Stimulated activated naive CD8-positive, alpha-beta T cell treated with anti-CD3 and anti-CD28 coated beads, Interleukin-15, Interleukin-2, amounts not matched to agents 100 U/mL and 50 U/mL, for 24 hours (primary cell): ENCODE data around the gene IGFL2.
"Not testable (repeated sequence)": the region's sequence is repeated elsewhere in the genome, so short reads cannot be mapped to it uniquely, and the experiment has no call there.

Source experiments
- ATAC-seq: fragments of 150-1000 bp; cut with Tn5 transposase; one replicate; pipeline ENCODE4 v1.10.0; 2021
- DNase-seq: peaks from one replicate; pipeline ENCODE4 v3.0.0; 2021

IGFL2 gene

DNA sequence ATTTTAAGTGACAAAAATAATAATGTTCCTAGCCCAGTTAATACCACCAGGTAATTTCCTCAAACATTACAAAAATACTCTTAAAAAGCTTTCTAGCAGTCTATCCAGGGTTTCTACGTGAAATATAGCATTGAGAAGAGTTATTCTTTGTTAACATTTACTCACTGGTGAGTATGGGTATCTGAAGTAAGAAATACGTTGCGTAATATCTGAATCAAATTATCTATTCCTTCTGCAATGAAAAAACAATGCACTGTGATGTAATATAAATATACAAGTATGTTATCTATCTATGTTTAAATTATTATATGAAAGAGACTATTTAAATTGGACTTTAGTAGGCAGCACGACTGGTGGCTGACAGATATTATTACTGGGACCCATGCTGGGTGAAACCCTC lies 5.7 kb upstream of the IGFL2 start:
- DNase-seq (no peak), ATAC-seq (no peak)

DNA sequence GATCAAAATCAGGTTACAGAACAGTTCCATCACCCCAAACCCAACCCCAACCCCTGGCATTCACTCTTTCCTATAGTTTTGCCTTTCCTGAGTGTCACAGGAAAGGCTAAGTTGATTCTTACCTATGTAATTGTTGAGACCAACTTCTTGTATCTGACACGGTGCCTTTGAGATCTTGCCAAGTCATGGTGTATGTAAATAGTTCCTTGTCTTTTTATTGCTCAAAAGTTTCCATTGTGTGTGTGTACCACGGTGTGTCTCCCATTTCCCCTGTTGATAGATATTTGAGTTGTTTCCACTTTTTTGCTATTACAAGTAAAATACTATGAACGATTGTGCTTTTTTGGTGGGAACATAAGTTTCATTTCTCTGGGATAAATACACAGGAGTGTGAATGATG lies 3.3 kb upstream of the IGFL2 start:
- DNase-seq (no peak), ATAC-seq (no peak)

DNA sequence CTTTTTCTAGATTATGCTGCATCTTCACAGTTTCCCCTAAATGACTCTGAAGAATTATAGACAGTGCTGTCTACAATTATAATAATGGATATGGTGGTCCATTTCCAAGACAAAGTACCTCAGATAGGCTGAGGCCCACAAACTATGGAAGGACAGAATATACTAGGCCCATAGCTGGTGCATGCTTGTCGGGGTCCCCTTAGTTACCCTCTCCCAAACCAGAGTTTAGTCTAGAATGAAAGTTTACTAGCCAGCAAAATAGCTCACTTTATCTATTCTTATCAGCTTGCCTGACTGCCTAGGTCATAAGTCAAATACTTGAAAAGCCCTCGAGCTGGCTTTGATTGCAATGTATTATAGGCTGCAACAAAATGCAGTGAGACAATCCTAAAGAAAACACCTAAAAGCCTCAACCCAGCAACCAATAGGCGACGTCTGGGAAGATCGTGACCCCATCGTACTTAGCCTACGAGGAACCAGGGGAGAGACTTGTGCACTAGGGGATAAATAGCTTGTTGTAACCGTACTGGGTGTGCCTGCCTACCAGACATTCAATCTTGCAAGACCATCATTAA lies 785 bp upstream of the IGFL2 start:
- DNase-seq: no peak
- ATAC-seq: no peak

DNA sequence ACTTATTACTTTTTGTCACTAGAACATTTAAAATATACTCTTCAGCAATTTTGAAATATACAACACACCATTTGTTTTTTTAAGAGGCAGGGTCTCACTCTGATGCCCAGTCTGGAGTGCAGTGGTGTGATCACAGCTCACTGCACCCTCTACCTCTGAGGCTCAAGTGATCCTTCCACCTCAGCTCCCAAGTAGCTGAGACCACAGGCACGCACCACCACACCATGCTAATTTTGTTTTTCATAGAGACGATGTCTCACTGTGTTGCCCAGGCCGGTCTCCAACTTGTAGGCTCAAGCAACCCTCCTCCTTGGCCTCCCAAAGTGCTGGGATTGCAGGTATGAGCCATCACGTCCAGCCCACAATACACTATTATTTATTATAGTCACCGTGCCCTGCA lies 2.6 kb downstream of the IGFL2 start:
- DNase-seq: no peak
- no peak for ATAC-seq

DNA sequence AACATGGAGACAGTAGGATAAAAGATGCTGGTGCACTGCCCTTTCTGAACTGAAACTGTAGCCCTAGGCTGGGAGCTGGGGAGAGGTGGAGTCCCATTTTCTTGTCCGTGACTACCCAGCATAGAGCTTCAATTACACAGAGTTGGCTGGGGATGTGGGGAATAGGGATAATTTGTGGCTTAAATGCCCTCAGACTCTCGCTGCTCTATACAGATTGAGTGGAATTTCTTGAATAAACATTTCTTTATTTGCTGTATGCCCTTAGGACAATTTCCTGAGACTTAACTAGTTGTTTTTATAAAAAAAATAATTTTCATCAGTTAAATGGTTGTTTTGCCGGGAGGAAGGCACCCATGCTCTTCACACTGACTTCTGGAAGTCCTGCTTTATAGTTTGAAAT lies 7.2 kb downstream of the IGFL2 start:
- ATAC-seq (no peak), DNase-seq (no peak)

DNA sequence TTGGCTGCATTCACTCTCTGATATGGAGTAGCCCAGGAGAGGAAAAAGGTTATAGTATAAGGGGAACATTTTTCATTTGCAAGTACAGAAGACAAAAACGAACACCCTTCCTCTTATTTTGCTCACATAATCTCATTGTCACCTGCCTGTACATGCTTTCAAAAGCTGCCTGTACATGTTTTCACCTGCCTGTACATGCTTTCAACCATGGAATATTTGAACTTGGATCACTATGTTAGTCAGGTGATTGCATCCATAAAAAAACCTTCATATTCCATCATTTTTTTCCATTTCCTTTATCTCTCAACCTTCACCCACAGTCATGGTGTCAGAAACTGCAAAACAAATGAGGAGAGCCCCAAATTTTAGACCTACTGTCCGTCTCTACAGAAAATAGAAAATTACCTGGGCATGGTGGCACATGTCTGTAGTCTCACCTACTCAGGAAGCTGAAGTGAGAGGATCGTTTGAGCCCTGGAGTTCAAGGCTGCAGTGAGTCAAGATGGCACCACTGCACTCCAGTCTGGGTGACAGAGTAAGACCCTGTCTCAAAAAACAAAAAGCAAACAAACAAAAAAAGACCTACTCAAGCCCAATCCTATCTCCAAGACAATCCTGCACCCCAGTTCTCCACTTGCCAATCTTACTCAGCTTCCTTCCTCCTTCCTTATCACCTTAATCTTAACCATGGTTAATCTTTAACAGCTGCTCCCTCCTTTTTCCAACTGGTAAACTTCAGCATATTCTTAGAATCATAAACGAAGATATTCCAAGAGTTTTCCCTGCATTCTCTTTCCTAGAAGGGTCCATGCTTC lies 11.6 kb downstream of the IGFL2 start:
- no peak for DNase-seq
- no peak for ATAC-seq

DNA sequence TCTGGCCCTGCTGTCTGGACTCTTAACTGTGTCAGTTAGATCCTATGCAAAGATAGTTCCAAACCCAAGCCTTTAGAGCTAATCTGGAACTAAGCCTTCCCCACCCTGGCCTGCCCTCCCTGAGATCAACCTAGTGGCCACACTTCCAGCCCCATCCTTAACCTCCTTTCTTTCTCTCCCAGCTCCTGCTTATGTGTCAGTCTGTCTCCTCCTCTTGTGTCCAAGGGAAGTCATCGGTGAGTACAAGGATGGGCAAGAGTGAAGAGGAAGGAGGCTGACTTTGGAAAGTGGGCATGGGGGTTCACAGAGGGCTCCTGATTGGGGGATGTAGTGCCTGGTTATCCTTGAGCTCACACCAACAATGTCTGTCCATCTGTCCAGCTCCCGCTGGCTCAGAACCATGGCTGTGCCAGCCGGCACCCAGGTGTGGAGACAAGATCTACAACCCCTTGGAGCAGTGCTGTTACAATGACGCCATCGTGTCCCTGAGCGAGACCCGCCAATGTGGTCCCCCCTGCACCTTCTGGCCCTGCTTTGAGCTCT lies 12.3 kb downstream of the IGFL2 start:
- no peak for DNase-seq
- no peak for ATAC-seq

DNA sequence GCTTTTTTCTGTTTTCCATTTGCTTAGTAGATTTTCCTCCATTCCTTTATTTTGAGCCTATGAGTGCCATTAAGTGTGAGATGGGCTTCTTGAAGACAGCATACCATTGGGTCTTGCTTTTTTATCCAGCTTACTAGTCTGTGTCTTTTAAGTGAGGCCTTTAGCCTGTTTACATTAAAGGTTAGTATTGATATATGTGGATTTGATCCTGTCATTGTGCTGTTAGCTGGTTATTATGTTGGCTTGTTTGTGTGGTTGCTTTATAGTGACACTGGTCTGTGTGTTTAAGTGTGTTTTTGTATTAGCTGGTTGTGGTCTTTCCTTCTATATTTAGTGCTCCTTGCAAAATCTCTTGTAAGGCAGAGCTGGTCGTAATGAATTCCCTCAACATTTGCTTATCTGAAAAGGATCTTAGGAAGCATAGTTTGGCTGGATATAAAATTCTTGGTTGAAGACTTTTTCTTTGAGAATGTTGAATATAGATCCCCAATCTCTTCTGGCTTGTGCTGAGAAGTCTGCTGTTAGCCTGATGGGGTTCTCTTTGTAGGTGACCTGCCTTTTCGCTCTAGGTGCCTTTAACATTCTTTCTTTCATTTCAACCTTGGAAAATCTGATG lies 13.7 kb downstream of the IGFL2 start:
- not testable (repeated sequence) for DNase-seq, ATAC-seq

DNA sequence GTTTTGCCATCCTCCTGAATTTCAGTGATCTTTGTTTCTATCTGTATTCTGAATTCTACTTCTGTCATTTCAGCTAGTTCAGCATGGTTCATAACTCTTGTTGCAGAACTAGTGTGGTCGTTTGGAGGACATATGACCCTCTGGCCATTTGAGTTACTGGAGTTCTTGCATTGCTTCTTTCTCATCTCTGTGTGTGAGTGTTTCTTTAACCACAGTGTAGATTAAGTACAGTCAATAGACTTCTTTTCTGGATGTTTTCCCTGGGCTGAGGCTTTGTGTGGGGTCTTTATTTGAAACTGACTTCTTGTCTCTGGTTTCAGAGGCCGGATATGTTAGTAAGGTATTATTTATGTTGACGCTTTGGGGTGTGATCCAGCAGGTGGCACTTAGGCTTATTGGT lies 14.7 kb downstream of the IGFL2 start:
- DNase-seq (no peak), ATAC-seq (no peak)

DNA sequence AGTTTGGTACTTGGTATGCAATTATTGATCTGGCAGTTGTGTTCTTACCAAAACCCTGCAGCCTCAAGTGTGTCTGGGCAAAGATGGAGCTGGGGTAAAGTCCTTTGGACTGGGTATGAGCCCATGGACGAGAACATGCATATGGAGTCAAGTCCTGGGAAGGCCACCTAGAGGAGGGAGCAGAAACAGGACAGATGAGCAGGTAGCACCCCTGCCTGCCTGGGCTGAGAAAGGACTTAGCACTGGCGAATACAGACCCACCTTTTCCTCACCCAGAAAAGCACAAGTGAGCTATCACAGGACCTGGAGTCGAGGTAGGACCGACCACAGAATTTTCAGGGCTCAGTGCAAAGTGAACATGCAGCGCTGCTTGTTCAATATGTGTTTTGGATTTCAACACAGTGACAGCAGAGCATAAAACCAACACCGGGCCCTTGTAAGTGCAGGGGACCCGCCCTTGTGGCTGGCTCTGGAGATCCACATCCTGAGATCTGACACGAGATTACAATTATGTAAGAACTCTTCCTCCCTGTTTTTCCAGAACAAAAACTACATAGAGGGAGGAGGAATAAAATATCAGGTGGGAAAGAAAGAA lies 25.9 kb downstream of the IGFL2 start:
- DNase-seq: no peak
- no peak for ATAC-seq

DNA sequence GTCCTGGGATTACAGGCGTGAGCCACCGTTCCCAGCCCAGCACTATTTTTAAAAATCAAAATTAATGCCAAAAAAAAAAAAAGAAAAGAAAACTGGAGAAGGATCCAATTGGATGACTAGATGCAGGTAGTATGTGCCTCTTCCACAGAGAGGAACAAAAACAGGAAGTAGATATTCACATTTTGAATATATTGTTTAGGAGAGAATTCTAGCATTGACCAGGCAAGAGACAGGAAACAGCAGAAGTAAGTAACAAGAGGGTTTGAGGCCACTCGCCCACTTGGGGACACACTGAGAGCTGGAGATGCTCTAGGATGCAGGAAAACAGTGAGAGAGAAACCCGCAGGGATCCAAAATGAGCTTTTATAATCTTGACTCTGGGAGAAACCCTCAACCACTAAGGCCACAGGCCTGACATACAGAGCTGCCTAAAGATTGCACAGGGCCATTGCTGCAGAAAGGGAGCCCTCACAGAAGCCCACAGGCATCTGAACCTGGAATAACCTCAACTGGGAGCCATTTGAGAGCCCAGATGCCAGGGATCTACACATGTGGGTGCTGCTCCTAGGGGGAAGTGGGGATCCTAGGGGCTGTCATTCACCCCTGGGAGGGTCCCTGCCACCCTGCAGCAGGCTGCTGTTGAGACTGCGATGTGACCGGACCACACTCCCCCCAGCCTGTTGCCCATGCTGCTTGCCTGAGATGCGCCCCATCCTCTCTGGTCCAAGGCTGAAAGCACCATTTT lies 28.2 kb downstream of the IGFL2 start:
- DNase-seq: no peak
- no peak for ATAC-seq

DNA sequence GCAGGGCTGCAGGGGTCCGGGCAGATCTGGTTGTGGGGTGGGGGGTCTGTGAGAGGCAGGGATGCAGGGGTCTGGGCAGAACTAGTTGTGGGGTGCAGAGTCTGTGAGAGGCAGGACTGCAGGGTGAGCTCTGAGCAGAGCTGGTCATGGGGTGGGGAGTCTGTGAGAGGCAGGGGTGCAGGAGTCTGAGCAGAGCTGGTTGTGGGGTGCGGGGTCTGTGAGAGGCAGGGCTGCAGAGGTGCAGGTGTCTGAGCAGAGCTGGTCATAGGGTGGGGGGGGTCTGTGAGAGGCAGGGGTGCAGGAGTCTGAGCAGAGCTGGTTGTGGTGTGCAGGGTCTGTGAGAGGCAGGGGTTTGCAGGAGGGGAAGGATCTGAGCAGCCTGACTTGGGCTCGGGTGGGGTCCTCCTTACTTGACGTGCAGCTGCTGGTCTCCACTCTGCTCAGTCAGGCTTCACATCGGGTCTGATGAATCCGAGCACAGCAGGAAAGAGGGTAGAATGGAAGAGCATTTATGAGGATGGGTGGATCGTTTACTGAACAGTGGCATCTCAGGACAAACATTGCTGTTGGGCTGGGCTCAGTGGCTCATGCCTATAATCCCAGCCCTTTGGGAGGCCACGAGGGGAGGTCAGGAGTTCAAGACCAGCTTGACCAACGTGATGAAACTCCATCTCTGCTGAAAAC lies 31.2 kb downstream of the IGFL2 start:
- DNase-seq: no peak
- no peak for ATAC-seq

DNA sequence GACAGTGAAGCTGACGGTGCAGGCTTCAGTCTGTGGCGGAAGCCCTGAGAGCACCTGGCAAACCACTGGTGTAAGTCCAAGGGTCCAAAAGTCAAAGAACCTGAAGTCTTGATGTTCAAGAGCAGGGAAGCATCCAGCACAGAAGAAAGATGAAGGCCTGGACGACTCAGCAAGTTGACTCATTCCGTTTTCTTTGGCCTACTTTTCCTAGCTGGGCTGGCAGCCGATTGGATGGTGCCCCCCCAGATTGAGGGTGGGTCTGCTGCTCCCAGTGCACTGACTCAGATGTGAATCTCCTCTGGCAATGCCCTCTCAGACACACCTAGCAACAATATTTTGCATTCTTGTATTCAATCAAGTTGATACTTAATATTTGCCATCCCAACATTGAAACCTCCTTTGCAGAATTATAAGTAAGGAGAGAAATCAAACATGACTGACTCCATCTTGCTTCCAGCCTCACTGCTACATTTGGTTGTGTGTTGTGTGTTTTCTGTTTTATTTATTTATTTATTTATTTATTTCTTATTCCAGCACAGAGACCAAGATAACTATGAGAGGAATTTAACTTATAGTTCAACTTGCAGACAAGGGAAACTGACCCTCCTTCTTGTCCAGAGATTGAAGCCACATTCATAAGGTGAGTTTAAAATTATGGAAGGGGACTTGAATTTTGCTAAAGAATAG lies 32.8 kb downstream of the IGFL2 start:
- DNase-seq (no peak), ATAC-seq (no peak)

DNA sequence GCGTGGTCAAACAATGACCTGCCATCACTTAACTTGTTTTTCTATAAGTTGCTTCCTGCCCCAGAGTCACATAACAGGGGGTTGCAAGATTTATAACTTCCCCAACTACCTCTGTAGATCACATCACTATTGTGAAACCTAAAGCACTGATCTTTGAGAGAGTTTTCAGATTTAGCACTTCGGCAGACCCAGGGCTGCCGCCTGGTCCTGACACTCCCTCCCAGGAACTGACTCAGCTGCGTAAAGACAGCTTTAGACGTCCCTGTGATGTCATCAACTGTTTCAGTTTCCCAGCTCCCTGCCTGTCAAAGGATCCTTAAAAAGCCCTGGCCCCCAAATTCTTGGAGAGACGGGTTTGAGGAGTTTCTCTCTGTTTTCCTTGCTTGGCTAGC lies 33.3 kb downstream of the IGFL2 start:
- DNase-seq (peak; percentile 25), ATAC-seq (peak; percentile 72)

DNA sequence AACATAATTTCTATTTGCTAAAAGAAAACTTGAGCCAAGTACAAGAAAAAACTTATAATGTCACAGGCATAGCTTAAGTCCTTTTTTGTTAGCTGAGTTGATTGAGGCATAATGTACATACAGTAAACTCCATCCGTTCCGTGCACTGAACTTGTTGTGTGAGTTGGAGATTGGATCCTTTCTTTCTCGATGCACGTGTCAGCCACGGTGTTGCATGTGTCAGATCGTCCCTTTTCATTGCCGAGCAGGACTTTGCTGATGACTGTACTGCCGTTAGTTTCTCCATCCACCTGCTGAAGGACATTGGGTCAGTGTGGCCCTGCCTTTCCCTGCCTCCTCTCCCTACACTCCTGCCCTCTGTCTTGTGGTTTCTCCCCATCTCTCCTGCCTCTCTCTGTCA lies 34.4 kb downstream of the IGFL2 start:
- no peak for DNase-seq

DNA sequence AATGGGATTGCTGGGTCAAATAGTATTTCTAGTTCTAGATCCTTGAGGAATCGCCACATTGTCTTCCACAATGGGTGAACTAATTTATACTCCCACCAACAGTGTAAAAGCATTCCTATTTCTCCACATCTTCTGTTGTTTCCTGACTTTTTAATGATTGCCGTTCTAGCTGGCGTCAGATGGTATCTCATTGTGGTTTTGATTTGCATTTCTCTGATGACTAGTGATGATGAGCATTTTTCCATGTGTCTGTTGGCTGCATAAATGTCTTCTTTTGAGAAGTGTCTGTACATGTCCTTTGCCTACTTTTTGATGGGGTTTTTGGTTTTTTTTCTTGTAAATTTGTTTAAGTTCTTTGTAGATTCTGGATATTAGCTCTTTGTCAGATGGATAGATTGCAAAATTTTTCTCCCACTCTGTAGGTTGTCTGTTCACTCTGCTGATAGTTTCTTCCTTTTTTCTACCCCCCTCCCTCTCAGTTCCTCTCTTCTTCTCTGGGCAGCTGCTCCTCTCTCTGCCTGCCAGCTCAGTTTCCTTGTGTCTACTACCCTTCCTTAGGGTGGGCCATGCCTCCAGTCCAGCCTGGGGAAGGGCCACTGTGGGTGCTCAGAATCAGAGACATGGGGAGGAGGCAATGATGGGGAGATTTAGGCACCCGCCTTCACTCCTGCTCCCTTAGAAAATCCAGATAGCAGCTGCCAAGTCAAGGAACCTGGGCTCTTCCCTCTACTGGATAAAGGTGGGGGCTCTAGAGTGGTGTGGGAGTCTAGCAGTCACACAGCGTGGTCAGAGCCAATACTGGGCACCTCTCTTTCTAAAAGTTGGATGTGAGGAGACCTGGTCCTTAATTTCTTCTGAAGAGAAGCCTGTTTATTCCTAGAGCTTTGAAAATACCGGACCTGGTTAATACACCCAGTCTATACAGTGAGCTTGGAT lies 37.0 kb downstream of the IGFL2 start:
- ATAC-seq (peak; percentile 53), DNase-seq (peak; percentile 10)

More for the DNA sequence above, 34.4 kb downstream of the IGFL2 start:
- ATAC-seq: no peak

DNA sequence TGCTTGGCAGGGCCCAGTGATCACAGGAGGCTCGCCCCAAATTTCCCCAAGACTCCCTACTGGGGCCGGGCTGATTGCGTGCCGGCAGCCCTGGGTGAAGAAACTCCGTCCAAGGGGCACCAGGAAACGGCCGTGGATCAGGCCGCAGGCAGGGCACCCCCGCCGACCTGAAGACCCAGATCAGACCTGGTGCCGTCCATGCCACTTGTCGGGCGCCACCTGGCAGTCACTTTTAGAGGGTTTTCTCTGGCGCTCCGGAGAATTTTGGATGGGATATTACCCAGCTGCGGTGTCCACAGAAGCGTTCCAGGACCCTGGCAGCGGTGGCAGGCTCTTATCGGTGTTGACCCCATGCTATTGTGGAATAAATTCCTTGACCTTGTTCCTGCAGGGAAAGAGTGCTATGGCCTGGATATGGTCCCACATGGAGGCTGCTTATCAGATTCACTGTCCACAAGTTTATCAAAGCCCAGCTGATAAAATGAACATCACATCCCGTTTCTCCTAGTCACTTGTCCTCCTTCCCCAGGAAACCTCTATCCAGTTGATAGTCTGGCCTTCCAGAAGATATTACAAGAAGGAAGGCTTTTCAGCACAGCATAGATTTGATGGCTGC lies 38.2 kb downstream of the IGFL2 start:
- no peak for DNase-seq
- no peak for ATAC-seq

DNA sequence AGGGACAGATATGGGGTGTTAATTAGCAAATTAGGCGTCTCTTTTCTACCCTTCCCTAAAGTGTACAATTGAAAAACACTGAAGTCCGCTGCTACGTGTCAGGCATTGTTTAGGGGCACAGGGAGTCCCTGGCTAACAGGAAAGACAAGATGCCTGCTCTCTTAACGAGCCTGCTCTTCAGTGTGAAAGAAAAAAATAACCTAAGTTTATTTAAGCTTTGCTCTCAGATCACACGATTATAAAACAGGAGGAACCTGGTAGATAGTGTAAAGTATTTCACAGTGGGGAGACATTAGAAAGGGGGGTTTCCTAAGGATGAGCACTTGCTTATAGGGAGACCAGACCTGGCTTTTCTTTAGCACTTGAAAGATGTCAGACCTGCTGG lies 38.7 kb downstream of the IGFL2 start:
- ATAC-seq: no peak
- DNase-seq: no peak
